ENCODE measurements around the gene HNRNPD.
"Not testable (repeated sequence)": the region's sequence is repeated elsewhere in the genome, so short reads cannot be mapped to it uniquely, and the experiment has no call there.

The HNRNPD gene

DNA sequence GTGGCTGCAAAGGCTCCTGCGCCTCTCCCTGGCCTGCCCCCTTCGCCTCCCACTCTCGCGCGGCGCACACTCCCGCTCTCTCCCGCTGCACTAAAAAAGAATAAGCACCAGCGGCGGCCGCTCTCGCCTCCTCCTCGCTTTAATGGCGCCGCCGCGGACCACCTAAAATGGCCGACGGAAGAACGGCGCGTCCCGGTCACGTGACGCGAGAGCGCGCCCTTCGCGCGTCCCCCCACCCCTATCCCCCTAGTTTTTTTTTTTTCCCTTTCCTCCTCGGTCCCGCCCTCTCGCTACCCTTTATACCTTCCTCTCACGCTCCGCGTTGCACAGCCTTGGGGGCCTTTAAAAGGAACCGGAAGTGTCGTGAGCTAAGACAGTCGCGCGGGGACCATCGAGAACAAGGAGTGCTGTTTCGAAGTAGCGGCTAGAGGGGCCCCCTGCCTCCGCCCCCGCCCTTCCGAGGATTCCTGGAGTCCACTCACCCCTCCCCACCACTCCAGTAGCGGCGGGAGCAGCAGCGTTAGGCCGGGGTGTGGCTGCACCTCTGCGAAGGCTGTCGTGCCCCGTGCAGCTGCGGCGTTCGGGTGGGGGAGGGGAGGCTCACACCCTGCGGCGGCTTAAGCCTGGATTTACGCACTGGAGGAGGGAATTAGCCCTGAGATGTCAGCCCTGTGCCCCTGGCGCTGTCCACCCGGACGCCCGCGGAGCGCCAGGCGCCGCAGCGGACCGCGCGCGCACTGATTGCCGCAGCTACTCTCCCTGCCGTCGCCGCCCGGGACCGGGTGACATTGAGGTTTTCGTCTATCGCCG lies at the start of gene HNRNPD:
Gene HNRNPD (minus strand): TSS at position 176 of the 810 bp plus-strand sequence. CDS start 313 bp downstream, outside the sequence.
- Histone ChIP-seq H3K4me1 (ENCODE audit: control insufficient read depth, insufficient read depth, low read length) (no peaks in the 10 kb centered on the region), H3K36me3 (ENCODE audit: control insufficient read depth, insufficient read depth, low read length) (no peaks in the 10 kb centered on the region), H3K27me3 (ENCODE audit: control insufficient read depth, insufficient read depth, low read length) (no peaks in the 10 kb centered on the region), H3K9me3 (ENCODE audit: control insufficient read depth, insufficient read depth, low read length) (no peaks in the 10 kb centered on the region), H3K4me3 (ENCODE audit: low read length) (peak within 1 kb of the TSS; percentile 88), H3K27ac (ENCODE audit: low read length) (no peak within 1 kb of the TSS)
- DNase-seq (ENCODE audit: low read depth, low spot score): peak; percentile 88
- no CpG with 5 or more reads among the region's 83 CpGs for WGBS (ENCODE audit: insufficient coverage, insufficient read length)

DNA sequence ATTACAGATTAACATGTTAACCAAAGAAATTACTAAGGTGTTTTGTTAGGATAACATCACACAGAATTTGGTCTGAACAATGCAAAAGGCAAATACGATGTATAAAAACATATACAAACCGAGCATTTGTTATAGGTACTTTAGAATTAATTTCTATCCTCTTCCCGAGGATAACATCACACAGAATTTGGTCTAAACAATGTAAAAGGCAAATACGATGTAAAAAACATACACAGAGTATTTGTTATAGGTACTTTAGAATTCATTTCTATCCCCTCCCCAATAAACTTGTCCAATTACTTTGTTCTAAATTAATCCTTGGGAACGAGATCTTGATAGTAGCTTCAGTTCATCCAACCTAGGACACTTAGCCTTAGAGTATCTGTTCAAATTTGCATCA lies 48.8 kb upstream of the HNRNPD start:
- no peaks in the 10 kb centered on the region for H3K4me1 ChIP-seq (ENCODE audit: control insufficient read depth, insufficient read depth, low read length)
- no peak overlapping the region for H3K4me3 ChIP-seq (ENCODE audit: low read length)
- H3K36me3 ChIP-seq (ENCODE audit: control insufficient read depth, insufficient read depth, low read length): peaks cover 10% of the 10 kb centered on the region; the same call in 1 of the 2 replicates
- H3K27ac ChIP-seq (ENCODE audit: low read length): no peak overlapping the region
- H3K27me3 ChIP-seq (ENCODE audit: control insufficient read depth, insufficient read depth, low read length): no peaks in the 10 kb centered on the region
- H3K9me3 ChIP-seq (ENCODE audit: control insufficient read depth, insufficient read depth, low read length): no peaks in the 10 kb centered on the region
- no peak for DNase-seq (ENCODE audit: low read depth, low spot score)
- WGBS (ENCODE audit: insufficient coverage, insufficient read length): no CpG with 5 or more reads among the region's 5 CpGs

DNA sequence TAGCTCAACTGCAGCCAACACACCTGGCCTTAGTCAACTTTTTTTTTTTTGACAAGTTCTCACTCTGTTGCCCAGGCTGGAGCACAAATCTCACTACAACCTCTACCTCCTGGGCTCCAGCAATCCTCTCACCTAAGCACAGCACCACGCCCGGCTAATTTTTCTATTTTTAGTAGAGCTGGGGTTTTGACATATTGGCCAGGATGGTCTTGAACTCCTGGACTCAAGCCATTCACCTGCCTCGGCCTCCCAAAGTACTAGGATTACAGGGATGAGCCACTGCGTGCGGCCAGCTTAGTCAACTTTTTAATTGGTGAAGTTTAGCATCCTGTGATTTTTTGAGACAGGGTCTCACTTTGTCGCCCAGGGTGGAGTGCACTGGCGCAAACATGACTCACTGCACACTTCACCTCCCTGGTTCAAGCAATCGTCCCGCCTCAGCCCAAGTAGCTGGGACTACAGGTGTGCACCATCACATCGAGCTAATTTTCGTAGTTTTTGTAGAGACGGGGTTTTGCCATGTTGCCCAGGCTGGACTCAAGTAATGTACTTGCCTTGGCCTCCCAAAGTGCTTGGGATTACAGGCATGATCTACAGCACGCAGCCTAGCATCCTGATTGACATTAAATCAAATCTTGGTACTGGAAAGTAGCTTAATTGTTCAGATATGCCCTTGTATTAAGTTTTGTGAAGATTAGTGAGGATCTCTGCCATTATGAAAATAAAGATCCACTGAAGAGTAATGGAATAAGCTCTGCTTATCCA lies 48.2 kb upstream of the HNRNPD start:
- no peak for DNase-seq (ENCODE audit: low read depth, low spot score)
- Histone ChIP-seq H3K4me1 (ENCODE audit: control insufficient read depth, insufficient read depth, low read length) (no peaks in the 10 kb centered on the region), H3K4me3 (ENCODE audit: low read length) (no peak overlapping the region), H3K27me3 (ENCODE audit: control insufficient read depth, insufficient read depth, low read length) (no peaks in the 10 kb centered on the region), H3K27ac (ENCODE audit: low read length) (no peak overlapping the region), H3K36me3 (ENCODE audit: control insufficient read depth, insufficient read depth, low read length) (peaks cover 9% of the 10 kb centered on the region; the same call in 1 of the 2 replicates), H3K9me3 (ENCODE audit: control insufficient read depth, insufficient read depth, low read length) (no peaks in the 10 kb centered on the region)
- WGBS (ENCODE audit: insufficient coverage, insufficient read length): no CpG with 5 or more reads among the region's 13 CpGs

GRCh38 chr4:82419451-82419850 lies 45.7 kb upstream of the HNRNPD start:
- WGBS (ENCODE audit: insufficient coverage, insufficient read length): no CpG with 5 or more reads among the region's 3 CpGs
- DNase-seq (ENCODE audit: low read depth, low spot score): no peak
- H3K27me3 ChIP-seq (ENCODE audit: control insufficient read depth, insufficient read depth, low read length): no peaks in the 10 kb centered on the region
- no peak overlapping the region for H3K4me3 ChIP-seq (ENCODE audit: low read length)
- H3K36me3 ChIP-seq (ENCODE audit: control insufficient read depth, insufficient read depth, low read length): peaks cover 2% of the 10 kb centered on the region; the same call in 1 of the 2 replicates
- no peak overlapping the region for H3K27ac ChIP-seq (ENCODE audit: low read length)
- H3K9me3 ChIP-seq (ENCODE audit: control insufficient read depth, insufficient read depth, low read length): no peaks in the 10 kb centered on the region
- H3K4me1 ChIP-seq (ENCODE audit: control insufficient read depth, insufficient read depth, low read length): no peaks in the 10 kb centered on the region

DNA sequence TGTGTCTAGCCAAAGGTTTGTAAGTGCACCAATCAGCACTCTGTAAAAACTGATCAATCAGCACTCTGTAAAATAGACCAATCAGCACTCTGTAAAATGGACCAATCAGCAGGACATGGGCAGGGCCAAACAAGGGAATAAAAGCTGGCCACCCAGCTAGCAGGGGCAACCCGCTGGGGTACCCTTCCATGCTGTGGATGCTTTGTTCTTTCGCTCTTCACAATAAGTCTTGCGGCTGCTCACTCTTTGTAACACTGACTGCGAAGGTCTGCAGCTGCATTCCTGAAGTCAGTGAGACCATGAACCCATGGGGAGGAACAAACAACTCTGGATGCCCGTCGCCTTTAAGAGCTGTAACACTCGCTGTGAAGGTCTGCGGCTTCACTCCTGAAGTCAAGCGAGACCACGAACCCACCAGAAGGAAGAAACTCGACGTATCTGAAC lies 42.2 kb upstream of the HNRNPD start:
- H3K36me3 ChIP-seq (ENCODE audit: control insufficient read depth, insufficient read depth, low read length): no peaks in the 10 kb centered on the region
- no CpG with 5 or more reads among the region's 12 CpGs for WGBS (ENCODE audit: insufficient coverage, insufficient read length)
- DNase-seq (ENCODE audit: low read depth, low spot score): no peak
- H3K27me3 ChIP-seq (ENCODE audit: control insufficient read depth, insufficient read depth, low read length): no peaks in the 10 kb centered on the region
- no peaks in the 10 kb centered on the region for H3K9me3 ChIP-seq (ENCODE audit: control insufficient read depth, insufficient read depth, low read length)
- H3K4me3 ChIP-seq (ENCODE audit: low read length): no peak overlapping the region
- no peak overlapping the region for H3K27ac ChIP-seq (ENCODE audit: low read length)
- no peaks in the 10 kb centered on the region for H3K4me1 ChIP-seq (ENCODE audit: control insufficient read depth, insufficient read depth, low read length)

DNA sequence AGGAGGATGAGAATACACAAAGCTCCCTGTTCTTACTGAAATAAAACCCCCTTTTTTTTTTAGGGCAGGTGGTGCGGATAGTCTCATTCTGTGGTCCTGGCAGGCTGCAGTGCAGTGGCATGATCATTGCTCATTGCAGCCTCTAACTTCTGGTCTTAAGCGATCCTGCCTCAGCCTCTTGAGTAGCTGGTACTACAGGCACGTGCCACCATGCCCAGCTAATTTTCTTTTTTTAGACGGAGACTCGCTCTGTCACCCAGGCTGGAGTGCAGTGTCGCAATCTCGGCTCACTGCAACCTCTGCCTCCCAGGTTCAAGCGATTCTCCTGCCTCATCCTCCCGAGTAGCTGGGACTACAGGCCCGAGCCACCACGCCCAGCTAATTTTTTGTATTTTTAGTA lies 41.3 kb upstream of the HNRNPD start:
- H3K27me3 ChIP-seq (ENCODE audit: control insufficient read depth, insufficient read depth, low read length); H3K36me3 ChIP-seq (ENCODE audit: control insufficient read depth, insufficient read depth, low read length): not testable (repeated sequence)

DNA sequence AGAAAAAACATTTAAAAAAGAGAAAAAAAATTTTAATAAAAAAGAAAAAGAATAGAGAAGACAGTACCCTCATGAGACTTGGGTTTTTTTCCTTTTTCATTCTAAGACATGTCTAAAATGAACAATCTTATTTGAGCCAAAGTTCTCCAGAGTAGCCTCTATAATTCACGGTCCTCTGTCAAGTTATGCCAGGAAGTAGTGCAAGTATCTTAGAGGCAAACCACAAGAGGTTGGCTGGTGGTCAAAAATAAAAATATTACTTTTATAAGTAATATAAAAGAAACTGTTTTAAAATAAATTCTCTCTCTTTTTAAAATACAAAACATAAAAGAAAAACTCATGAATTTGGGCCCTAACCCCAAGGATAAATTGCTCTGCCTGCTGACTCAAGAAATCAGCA lies 29.9 kb upstream of the HNRNPD start:
- Histone ChIP-seq H3K4me3 (ENCODE audit: low read length) (no peak overlapping the region), H3K27me3 (ENCODE audit: control insufficient read depth, insufficient read depth, low read length) (no peaks in the 10 kb centered on the region), H3K9me3 (ENCODE audit: control insufficient read depth, insufficient read depth, low read length) (no peaks in the 10 kb centered on the region), H3K36me3 (ENCODE audit: control insufficient read depth, insufficient read depth, low read length) (no peaks in the 10 kb centered on the region), H3K4me1 (ENCODE audit: control insufficient read depth, insufficient read depth, low read length) (no peaks in the 10 kb centered on the region), H3K27ac (ENCODE audit: low read length) (no peak overlapping the region)
- no CpG with 5 or more reads among the region's 1 CpG for WGBS (ENCODE audit: insufficient coverage, insufficient read length)
- no peak for DNase-seq (ENCODE audit: low read depth, low spot score)

More for the DNA sequence above, 41.3 kb upstream of the HNRNPD start:
- H3K9me3 ChIP-seq (ENCODE audit: control insufficient read depth, insufficient read depth, low read length); H3K4me3 ChIP-seq (ENCODE audit: low read length); H3K27ac ChIP-seq (ENCODE audit: low read length); DNase-seq (ENCODE audit: low read depth, low spot score); H3K4me1 ChIP-seq (ENCODE audit: control insufficient read depth, insufficient read depth, low read length): not testable (repeated sequence)
- no CpG with 5 or more reads among the region's 11 CpGs for WGBS (ENCODE audit: insufficient coverage, insufficient read length)

- no peaks in the 10 kb centered on the region for H3K4me1 ChIP-seq (ENCODE audit: control insufficient read depth, insufficient read depth, low read length)
- H3K4me3 ChIP-seq (ENCODE audit: low read length): no peak overlapping the region
- no peak for DNase-seq (ENCODE audit: low read depth, low spot score)
- H3K27me3 ChIP-seq (ENCODE audit: control insufficient read depth, insufficient read depth, low read length): no peaks in the 10 kb centered on the region
- WGBS (ENCODE audit: insufficient coverage, insufficient read length): no CpG with 5 or more reads among the region's 17 CpGs
- H3K9me3 ChIP-seq (ENCODE audit: control insufficient read depth, insufficient read depth, low read length): no peaks in the 10 kb centered on the region
- no peak overlapping the region for H3K27ac ChIP-seq (ENCODE audit: low read length)
- H3K36me3 ChIP-seq (ENCODE audit: control insufficient read depth, insufficient read depth, low read length): no peaks in the 10 kb centered on the region
Measured at GRCh38 chr4:82402196-82402775, 28.5 kb upstream of the HNRNPD start.

DNA sequence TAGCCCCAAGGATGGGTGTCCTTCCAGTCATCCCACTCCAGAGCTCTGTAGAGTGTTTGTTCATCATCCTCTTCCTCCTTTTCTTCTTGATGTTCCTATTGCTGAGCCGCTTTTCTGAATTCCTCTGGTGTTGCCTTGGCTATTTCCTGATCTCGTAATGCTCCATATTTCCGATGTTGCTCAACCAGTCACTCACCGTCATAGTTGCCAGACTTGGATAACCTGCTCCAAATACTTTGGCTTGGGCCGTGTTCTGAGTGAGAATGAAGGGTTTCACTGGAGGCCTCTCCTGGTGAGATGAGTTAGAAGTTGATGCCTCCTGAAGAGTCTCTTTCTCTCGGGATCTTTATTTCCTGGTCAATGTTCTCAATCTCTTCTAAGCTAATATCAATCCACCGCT lies 27.8 kb upstream of the HNRNPD start:
- no CpG with 5 or more reads among the region's 7 CpGs for WGBS (ENCODE audit: insufficient coverage, insufficient read length)
- no peaks in the 10 kb centered on the region for H3K4me1 ChIP-seq (ENCODE audit: control insufficient read depth, insufficient read depth, low read length)
- no peaks in the 10 kb centered on the region for H3K36me3 ChIP-seq (ENCODE audit: control insufficient read depth, insufficient read depth, low read length)
- no peak overlapping the region for H3K4me3 ChIP-seq (ENCODE audit: low read length)
- no peak for DNase-seq (ENCODE audit: low read depth, low spot score)
- no peaks in the 10 kb centered on the region for H3K27me3 ChIP-seq (ENCODE audit: control insufficient read depth, insufficient read depth, low read length)
- H3K27ac ChIP-seq (ENCODE audit: low read length): no peak overlapping the region
- no peaks in the 10 kb centered on the region for H3K9me3 ChIP-seq (ENCODE audit: control insufficient read depth, insufficient read depth, low read length)

- Histone ChIP-seq H3K4me3 (ENCODE audit: low read length) (no peak overlapping the region), H3K27me3 (ENCODE audit: control insufficient read depth, insufficient read depth, low read length) (no peaks in the 10 kb centered on the region), H3K27ac (ENCODE audit: low read length) (no peak overlapping the region), H3K4me1 (ENCODE audit: control insufficient read depth, insufficient read depth, low read length) (no peaks in the 10 kb centered on the region), H3K36me3 (ENCODE audit: control insufficient read depth, insufficient read depth, low read length) (no peaks in the 10 kb centered on the region), H3K9me3 (ENCODE audit: control insufficient read depth, insufficient read depth, low read length) (no peaks in the 10 kb centered on the region)
- no CpG with 5 or more reads among the region's 1 CpG for WGBS (ENCODE audit: insufficient coverage, insufficient read length)
- no peak for DNase-seq (ENCODE audit: low read depth, low spot score)
Measured at GRCh38 chr4:82398263-82398662, 24.5 kb upstream of the HNRNPD start.

Data from iPS DF 6.9 (cell line).